HG03064 (cell line): Measurements from ENCODE around the gene NRTN.

Experiments
- ATAC-seq: cut with Tn5 transposase; IDR thresholded peaks from one replicate; pipeline ENCODE4 v1.9.1; 2021; ENCODE audit warnings: low read depth; ENCODE audit not compliant: unreplicated experiment

Gene NRTN

GRCh38 chr19:5789886-5790558, 14.8 kb upstream of the NRTN start:
- ATAC-seq: no peak

DNA sequence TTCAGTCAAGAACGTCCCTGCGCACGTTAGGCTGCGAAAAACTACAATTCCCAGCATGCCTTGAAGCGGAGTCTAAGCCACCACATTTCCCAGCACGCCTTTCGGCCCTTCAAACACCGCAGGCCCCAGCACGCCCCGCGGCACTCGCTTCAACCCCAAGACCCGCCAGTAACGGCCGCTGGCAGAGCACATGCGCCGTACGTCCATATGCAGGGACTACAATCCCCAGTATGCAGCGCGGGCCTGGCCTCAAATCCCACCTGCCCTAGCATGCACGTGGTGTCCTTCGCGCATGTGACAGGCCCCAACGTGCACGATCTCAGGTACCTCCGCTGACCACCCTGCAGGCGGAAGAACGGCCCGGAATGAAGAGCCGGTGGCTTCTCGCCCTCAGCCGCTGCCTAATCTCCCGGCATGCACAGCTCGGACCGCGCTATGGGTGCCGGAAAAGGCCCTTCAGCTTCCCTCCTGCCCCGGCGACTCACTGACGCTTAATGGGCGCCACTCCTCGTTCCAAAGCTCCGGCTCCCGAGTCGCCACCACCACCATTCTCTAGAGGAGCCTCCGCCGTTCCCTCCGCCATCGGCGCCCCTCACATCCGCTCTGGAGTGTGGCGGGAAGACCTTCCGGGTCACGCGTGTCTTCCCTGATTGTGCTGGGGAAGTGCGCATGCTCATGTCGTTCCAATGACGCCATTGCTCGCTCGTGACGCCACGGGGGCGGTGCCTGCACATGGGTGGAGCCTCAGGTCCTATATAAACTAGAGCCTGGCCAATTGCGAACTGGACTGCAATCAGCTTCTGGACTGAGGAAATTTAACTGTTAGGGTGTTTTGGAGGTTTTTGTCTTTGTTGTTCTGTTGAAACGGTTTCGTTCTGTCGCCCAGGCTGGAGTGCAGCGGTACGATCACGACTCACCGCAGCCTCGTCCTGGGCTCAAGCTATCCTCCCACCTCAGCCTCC, 14.0 kb upstream of the NRTN start, which contains the start of gene DUS3L:
Gene DUS3L, minus strand, starts transcription at position 605 of the 962 bp plus-strand sequence. Its CDS starts 22 bp downstream, at position 583.
- ATAC-seq: peak; percentile 86

- ATAC-seq: no peak
Observed at GRCh38 chr19:5792224-5792623, 12.6 kb upstream of the NRTN start.

- ATAC-seq: no peak
Observed at GRCh38 chr19:5793188-5793587, 11.7 kb upstream of the NRTN start.

DNA sequence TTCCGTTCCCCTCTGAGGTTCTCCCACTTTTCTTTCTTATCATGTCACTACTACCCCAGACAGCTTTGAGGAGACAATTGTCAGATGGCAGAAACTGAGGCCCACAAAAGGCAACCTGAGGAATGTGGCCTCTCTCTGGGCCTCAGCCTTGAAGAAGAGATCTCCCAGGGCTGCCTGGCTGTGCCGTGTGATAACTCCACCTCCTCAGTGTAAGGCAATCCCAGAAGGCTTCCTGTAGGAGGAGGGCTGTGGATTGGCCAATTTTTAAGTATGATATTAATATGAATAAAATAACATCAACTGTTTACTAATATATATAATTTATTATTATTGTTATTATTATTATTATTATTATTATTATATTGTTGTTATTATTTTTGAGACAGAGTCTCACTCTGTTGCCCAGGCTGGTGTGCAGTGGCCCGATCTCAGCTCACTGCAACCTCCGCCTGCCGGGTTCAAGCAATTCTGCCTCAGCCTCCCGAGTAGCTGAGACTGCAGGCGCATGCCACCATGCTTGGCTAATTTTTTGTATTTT, 9.4 kb upstream of the NRTN start:
- no peak for ATAC-seq

DNA sequence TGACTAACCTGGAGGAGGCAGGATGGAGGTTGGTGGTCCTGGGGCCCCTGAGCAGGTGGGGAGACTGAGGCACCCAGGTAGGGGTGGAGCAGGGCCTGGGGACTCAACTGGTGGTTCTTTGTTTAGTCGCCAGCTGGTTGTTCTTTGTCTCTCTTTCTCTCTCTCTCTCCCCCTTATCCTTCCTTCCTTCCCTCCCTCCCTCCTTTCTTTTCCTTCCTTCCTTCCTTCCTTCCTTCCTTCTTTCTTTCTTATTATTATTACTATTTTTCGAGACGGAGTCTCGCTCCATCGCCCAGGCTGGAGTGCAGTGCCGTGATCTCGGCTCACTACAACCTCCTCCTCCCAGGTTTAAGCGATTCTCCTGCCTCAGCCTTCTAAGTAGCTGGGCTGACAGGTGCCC, 6.6 kb upstream of the NRTN start:
- no peak for ATAC-seq

- no peak for ATAC-seq
Observed at GRCh38 chr19:5799247-5800241, 5.3 kb upstream of the NRTN start.

DNA sequence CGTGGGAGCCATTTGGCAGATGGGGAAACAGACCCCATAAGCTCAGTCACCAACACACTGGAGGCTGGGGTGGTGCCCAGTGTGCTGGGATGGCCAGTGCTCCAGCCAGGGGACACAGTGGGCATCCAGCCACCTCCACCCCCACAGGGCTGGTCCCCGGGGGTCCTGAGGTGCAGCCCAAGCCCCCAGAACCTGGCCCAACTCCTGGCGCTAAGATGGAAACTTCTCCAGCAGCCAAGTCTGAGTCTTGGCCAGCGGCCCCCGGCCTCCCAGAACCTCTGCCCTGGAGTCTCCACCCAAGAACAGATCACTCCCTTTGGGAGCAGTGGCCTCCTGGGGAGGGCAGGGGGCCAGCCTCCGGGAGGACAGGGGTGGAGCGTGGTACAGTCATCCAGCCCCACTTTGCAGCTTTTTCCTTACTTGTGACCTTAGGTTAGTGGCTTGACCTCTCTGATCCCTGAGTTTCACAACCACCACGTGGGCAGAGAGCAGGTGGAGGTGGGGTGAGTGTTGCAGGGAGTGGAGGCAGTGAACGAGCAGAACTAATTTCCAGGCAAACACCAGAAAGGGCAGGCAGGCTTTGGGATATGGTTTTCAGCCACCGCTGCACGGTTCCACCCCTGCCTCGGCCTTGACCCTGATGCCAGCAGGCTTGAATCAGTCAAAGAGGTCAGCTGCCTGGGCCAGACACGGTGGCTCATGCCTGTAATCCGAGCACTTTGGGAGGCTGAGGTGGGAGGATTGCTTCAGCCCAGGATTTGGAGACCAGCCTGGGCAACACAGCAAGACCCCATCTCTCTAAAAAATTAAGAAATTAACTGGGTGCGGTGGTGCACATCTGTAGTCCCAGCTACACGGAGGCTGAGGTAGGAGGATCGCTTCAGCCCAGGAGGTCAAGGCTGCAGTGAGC, 4.3 kb upstream of the NRTN start:
- no peak for ATAC-seq

DNA sequence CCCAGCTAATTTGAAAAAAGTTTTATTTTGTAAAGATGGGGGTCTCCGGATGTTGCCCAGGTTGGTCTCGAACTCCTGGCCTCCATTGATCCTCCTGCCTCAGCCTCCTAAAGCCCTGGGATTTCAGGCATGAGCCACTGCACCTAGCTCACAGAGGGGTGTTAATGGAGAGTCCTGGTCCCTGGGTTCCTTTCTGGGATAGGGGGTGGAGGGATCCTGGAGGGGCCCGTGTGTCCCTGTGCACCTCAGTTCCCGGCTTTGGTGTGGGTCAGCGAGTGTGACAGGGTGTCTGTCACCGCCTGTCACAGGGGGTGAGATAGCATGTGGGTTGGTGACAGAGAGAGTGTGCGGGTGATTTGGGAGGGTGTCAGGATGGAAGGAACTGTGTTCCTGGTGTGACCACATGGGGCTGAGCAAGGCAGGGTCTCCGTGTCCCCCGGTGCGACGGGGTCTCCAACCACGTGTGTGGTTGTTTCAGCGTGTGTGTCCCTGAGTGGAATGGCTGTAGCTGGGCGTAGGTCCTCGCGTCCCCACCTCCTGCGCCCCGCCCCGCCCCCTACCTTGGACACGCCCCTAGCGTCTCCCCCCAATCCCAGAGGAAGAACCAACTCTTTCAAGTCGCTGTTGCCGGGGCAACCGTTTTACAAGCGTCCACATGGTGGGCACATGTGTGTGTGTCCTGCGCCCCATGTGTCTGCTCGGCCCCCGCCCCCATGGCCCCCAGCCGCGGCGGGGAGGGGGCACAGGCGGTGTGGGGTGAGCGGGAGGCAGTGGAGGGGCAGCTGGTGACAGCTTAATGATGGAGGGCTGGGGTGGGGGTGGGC, 2.9 kb upstream of the NRTN start:
- ATAC-seq: no peak

GRCh38 chr19:5803441-5803751, 1.5 kb upstream of the NRTN start:
- ATAC-seq: no peak

DNA sequence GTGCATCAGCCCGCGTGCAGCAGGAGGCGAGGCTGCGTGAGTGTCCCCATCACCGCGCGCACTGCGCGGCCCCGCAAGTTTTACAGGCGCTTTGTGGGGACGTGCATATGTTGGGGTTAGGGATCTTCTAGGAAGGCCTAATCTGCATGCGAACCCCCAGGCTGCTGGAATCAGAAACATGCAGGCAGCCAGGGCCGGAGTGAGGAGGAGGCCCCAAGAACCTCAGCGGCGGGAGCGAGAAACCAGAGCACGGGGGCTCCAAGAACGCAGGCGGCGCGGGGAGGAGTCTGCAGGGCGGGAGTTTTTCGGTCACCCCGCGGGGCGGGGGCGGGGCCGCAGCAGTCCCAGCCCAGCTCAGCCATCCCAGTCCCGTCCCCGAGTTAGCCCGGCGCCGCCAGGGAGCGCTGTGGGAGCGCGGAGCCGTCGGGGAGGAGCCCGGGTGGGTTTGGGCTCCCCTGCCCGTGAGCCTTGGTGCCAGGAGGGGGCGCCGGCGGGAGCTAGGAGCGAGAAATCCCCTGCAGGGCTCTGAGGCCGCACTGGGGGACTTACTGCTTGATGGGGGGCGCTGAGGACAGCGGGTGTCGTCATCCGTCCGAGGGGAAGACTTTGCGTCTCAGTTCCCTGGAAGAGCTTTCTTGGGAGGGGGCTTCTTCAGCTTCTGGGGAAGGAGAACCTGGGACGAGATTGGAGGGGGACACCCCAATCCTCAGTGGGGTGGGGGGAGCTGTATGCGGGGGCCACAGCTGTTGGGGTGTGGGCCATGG, 933 bp upstream of the NRTN start:
- peak; percentile 65 for ATAC-seq

- no peak for ATAC-seq
Observed at GRCh38 chr19:5805462-5806132, 730 bp downstream of the NRTN start.

- ATAC-seq: no peak
Observed at GRCh38 chr19:5806133-5806489, 1.2 kb downstream of the NRTN start.

- no peak for ATAC-seq
Observed at GRCh38 chr19:5806905-5807304, 2.0 kb downstream of the NRTN start.

- ATAC-seq: no peak
Observed at GRCh38 chr19:5808120-5808816, 3.4 kb downstream of the NRTN start.

DNA sequence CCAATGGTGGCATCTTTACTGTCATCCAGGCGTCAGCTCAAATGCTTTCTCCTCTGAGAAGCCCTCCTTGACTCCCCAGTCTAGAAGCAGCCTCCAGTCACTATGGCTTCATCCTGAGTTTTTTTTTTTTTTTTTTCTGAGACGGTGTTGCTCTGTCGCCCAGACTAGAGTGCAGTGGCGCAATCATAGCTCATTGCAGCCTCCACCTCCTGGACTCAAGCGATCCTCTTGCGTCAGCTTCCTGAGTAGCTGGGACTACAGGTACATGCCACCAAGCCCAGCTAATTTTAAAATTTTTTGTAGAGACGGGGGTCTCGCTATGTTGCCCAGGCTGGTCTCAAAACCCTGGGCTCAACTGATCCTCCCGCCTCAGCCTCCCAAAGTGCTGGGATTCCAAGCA, 4.2 kb downstream of the NRTN start:
- no peak for ATAC-seq

- ATAC-seq: no peak
Observed at GRCh38 chr19:5809469-5809868, 4.6 kb downstream of the NRTN start.
